Activated naive CD8-positive, alpha-beta T cell treated with anti-CD3 and anti-CD28 coated beads, Interleukin-2, amount 50 U/mL, for 16 hours (primary cell): Measurements from ENCODE around the gene PPP6R2.

Experiments used
- DNase-seq: peaks from one replicate; pipeline ENCODE4 v3.0.0-alpha.2; 2020; ENCODE audit warnings: low read depth, low spot score

PPP6R2 gene

DNA sequence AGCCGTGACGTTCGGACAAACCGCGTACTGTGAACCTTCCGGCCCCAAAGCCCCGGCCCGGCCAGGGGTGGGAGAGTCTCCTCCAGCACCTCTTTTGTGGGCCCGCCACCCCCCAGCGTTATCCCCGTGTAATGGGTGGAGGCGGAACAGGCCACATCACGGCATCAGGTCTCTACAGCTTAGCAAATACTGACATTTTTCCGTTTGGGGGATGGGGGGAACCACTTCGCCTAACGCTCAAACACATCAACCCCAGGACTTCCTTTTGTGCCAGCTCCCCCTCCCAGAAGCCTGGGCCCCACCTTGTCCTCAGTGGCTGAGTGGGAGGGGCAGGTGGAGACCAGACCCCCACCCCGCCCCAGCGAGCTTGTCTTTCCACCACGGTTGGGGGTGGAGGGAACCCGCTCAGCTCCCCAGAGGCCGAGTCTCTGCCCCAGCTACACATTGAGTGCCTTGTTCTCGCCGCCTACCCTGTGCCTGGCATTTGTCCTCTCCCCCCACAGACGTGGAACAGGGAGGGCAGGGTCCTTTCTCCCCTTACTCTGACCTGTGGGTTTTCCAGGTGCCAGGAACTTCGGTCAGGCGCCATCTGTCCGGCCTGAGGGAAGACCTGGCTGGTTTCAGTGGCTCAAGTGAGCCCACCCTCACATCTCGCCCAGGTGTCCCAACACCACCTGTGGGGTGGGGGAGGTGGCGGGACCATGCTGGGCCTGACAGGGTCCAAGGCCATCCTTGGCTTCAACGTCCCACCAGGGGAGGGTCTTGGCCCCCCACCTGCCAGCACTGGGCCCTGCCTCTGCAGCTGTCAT lies 102.1 kb downstream of the PPP6R2 start:
- DNase-seq, result no peak

DNA sequence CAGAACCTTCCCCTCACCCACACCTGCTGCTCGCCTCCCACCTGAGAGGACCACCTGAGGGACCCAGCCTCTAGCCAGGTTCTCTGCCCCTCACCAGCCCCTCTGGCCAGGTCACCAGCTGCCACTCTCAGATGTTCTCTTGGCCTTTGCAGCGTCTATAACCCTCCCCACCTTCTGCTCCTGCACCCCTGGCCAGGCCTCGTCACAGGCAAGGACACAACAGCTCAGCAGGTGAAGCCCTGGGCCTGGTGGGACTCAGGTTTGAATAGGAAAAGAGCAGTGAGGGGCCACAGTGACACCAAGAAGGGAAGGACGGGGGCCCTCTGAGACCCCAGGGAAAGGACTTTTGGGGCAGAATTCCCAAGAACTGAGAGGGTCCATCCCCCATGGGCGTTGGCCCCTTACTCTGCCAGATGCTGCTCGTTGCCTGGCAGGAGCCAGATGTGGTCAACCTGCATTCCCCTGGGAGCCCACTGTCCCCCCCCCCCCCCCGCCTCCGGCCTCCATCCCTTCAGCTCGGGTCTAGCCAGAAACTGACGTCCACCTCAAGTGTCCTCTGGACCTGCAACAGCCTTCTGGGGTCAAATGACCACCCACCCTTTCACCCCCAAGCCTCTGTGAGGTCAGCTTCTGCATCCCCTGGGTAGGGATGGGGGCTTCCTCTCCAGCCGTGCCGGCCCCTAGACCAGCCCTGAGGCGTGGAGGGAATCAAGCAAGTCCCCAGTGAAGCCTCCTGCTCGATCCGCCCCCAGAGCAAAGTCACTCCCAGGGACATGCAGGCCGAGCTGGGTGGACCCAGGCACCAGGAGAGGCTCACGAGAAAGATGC lies 103.0 kb downstream of the PPP6R2 start:
- no peak for DNase-seq

GRCh38 chr22:50446708-50447575 lies 103.8 kb downstream of the PPP6R2 start:
- no peak for DNase-seq

DNA sequence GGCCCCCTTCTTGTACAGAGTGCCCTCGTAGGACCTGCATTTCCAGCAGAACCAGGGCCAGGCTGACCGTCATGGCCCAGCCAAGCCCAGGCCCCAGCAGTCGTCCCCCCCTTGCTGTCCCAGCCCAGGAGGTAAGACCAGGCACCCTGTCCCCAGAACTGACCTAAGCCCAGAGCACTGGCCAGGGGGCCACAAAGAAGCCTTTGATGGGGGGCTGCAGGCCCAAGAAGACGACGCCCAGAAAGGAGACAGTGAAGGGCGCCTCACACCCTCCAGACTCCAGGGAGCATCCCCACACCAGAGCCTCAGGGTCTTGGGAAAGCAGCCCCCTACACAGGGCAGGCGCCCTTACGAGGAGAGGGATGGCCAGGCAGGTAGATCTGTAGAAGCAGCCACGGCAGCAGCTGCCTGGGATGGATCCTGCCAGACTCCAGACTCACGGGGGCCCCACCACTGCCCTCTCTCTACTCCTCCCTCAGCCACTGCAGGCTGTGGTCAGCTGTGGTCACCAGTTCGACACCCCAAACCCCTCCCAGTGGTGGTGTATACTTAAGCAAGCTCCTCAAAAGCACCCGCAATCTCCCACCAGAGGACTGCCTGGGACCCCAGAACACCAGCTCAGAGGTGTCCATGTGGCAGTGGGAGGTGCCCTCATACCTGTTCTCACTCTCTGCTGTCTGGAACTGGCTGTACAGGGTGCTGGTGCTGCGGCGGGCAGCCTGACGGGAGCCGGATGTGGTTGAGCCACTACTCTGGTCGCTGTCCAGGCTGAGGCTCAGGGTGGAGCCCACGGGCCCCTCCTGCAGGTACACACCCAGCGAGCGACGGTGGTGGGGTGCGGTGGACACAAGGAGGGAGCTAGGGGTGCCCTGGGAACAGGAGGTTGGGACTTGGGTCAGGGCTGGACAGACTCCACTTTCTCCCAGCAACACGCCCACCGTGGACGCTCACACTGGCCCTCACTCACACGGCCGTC lies 104.7 kb downstream of the PPP6R2 start:
- DNase-seq, result no peak

DNA sequence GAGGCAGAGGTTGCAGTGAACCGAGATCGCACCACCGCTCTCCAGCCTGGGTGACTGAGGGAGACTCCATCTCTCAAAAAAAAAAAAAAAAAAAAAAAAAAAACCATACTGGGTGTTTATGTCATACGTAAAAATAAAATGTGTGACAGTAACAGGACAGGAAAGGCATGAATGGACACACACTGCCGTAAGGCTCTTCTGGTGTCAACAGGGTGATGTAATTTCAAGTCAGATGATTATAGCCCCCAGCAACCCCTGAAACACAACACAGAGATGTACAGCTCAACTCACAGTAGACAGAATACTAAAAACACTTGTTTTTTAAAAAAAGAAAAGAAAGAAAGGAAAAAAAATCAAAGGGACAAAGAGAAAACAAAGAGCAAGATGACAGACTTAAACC lies 109.5 kb downstream of the PPP6R2 start:
- no peak for DNase-seq

- DNase-seq, result no peak
Observed at GRCh38 chr22:50454556-50455075, 111.5 kb downstream of the PPP6R2 start.

DNA sequence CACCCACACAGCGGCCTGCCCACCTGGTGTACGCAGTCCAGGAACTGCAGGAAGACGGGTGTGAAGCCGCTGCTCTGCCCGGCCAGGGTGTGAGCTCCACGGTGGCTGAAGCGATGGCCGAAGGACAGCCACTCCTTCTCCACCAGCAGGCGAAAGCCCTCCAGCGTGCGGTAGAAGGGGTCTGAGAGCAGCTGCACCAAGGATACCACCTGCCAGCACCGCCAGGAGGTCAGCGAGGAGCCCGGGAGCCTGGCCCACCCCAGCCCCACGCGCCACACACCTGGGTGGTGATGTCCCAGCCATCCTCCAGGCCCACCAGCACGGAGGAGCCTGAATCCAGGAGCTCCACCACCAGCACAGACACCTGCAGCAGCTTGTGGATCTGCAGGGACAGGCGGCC lies 112.1 kb downstream of the PPP6R2 start:
- no peak for DNase-seq

DNA sequence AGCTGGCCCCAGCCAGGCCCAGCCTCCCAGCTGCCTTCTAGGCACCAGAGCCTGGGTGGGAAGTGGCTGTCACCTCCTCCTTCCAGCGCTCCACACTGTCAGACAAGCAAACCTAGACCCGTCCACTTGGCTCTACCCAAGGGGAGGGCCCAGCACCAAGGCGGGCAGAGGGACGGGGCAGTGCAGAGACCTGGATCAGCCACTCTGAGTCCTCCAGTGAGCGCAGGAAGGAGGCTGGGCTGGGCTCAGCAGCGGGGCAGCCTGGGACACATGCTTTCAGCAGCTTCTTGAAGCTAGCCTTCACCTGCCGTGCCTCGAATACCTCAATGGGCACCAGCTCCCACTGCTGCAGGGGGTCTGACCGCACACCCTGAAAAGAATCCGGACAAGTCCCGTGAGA lies 112.9 kb downstream of the PPP6R2 start:
- DNase-seq, result no peak

- no peak for DNase-seq
Observed at GRCh38 chr22:50456466-50457234, 113.5 kb downstream of the PPP6R2 start.

- no peak for DNase-seq
Observed at GRCh38 chr22:50459016-50459415, 115.9 kb downstream of the PPP6R2 start.

- no peak for DNase-seq
Observed at GRCh38 chr22:50459496-50460140, 116.5 kb downstream of the PPP6R2 start.

DNA sequence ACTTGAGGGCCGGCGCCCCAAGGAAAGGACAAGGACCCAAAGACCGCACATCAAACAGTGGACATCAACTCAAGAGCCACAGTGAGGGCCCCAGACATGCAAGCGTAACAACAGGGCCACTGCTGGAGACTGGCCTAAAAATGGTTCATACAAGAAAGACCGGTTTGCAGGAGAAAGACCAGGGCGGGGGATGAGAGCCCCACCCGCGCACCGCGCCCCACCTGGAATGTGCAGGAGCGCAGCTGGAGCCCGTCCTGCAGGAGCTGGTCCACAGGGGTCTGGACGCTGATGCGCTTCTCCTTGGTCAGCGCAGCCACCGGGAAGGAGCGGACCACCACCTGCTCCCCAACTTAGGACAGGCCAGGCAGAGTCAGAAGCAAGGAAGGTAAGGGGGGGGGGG lies 117.8 kb downstream of the PPP6R2 start:
- DNase-seq, result no peak

GRCh38 chr22:50461536-50461935 lies 118.4 kb downstream of the PPP6R2 start:
- no peak for DNase-seq

- no peak for DNase-seq
Observed at GRCh38 chr22:50461979-50462540, 118.9 kb downstream of the PPP6R2 start.

DNA sequence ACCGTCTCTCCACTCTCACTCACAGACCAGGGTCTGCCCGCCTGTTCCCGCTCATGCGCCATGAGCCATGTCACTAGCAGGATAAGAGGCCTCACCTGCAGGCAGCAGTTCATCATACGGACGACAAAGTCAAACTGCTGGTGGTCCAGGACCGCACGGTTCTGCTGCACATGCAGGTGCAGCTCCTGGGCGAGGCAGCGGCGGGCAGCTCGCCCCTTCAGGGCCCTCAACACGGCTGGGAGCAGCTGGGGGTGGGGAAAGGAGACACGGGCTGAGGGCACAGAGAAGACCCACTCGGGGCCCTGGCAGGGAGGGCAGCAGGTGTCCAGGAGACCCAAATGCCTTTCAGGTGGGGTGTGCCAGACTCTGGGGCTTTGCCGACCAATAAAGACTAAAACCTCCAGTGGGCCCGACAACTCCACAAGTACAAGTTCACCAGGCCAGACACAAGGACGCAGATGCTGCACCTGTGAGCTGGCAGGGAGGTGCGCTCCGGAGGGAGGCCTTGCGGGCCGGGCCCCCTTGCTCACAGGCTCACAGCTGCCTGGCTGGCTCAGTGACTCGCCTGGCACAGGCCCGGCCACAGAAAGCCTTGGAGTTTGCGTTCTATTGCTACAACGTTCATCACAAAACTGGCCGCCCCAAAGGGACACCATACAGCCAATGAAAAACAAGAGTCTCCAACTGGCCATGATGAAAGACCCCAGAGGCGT lies 120.2 kb downstream of the PPP6R2 start:
- DNase-seq, result no peak

GRCh38 chr22:50464451-50464850 lies 121.3 kb downstream of the PPP6R2 start:
- DNase-seq, result no peak

- DNase-seq, result no peak
Observed at GRCh38 chr22:50465066-50465930, 122.2 kb downstream of the PPP6R2 start.
